GM21423 (cell line): ENCODE measurements around the gene TNFRSF11A.

Experiments
- ATAC-seq: cut with Tn5 transposase; IDR thresholded peaks from one replicate; pipeline ENCODE4 v1.9.1; 2021; ENCODE audit warnings: mild to moderate bottlenecking, moderate library complexity; ENCODE audit not compliant: unreplicated experiment

Gene TNFRSF11A

DNA sequence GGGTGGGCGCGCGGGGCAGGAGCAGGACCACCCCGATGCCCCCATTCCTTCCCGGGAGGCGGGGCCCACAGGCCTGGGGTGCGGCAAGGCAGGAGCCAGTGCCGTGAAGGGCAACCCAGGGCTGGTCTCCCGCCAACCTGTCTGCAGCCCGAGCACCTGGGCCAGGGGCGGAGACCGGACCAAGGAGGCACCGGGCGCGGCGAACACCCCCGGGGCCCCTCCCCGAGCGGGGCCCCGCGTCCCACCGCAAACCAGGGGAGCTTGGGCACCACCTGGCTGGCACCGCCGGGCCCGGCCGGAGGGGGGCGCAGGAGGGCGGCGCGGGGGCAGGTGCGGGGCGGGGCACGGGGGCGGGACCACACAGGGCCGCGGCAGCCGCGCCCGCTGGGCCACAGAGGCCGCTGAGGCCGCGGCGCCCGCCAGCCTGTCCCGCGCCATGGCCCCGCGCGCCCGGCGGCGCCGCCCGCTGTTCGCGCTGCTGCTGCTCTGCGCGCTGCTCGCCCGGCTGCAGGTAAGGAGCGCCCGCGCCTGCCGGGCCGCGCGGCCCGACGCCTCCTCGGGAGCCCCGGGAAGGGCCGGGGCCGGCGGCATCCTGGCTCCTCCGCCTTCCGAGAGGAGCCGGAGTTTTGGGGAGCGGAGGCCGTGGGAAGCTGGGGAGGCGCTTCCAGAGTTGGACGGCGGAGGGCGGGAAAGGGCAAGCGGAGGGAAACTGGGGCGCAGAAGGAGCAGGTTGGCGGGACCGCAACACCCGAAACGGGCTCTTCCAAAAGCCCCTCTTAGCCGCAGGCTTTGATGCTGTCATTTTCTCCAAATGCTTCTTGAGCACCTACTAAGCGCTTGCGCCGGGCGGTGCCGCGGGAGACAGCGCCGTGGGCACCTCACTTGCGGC lies at the start of gene TNFRSF11A:
TNFRSF11A (plus strand) TSS at position 394 of the 889 bp plus-strand sequence; CDS start at position 437, 43 bp downstream.
- ATAC-seq, result peak; percentile 55

DNA sequence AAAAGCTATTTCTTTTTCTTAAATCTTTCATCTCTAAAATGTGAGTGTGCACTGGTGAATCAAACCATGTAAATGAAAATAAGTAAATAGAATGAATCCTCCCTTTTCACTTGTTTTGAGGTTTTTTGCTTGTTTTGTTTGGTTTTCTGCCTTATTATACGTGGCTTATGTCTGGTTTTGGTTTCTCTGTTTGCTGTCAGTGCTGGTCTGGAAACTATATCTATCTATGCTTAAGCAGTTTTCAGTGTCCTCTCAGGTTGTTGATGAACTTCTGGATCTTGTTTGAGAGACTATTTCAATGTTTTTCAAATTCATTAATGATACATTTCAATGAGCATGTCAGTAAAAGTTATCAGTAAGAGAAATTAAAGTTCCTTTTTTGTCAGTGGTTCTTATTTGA lies 48.1 kb upstream of the TNFRSF11A start:
- no peak for ATAC-seq

DNA sequence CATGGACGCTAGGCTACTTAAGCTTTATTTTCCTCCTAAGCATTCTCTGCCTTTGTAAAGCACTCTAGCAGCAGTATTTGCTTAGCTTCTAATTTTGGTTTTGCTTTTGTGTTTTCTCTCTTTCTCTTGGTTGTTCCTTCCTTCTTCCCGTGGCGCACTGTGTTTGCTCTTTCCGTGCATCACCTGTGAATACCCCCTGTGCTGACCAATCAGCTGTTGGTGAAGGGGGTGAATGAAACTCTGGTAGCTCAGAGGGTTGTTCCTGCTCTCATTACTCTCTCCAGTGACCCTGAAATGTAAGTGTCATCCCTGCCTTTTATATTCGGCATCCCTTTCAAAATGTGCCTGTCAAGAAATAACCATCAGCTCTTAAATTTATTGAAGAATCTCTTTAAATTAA lies 45.5 kb upstream of the TNFRSF11A start:
- ATAC-seq, result no peak

DNA sequence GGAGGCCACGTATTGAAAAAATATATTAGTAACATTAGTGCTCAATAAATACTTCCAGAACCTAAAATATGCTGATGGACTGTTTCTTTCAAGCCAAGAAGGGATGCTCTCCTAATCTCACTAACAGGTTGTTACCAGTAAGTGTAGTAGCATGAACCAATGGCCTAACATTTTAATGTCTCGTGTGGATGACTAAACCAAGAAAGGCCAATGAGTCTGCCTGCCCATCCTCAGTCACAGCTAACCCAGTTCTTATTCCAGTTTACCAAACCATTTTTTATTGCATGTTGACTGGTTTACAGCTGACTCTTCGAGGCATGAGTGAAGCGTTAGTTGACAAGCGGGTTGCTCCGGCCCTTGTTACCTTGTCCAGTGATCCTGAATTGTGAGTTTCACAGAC lies 45.1 kb upstream of the TNFRSF11A start:
- no peak for ATAC-seq

- no peak for ATAC-seq
Measured at GRCh38 chr18:62280786-62281185, 44.3 kb upstream of the TNFRSF11A start.

DNA sequence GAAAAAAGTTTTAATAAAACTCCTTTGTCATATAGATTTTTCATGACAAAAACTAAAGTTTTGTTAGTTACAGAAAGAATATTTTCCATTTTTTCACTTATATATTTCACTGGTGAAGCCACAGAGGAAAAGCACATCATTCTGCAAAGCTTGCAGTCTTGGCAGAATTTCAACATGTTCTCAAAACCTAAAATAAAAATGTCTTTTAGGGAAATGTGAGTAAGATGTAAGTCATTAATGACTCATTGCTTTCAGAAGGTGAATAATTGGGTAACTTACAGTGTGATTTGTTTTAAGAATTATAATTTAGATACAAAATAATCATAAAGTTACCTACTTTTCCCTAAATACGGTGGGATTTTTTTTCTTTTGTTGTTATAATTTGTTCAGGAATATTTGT lies 43.4 kb upstream of the TNFRSF11A start:
- ATAC-seq, result no peak

- ATAC-seq, result no peak
Measured at GRCh38 chr18:62282188-62282629, 42.9 kb upstream of the TNFRSF11A start.

GRCh38 chr18:62284637-62285036 lies 40.5 kb upstream of the TNFRSF11A start:
- ATAC-seq, result no peak

DNA sequence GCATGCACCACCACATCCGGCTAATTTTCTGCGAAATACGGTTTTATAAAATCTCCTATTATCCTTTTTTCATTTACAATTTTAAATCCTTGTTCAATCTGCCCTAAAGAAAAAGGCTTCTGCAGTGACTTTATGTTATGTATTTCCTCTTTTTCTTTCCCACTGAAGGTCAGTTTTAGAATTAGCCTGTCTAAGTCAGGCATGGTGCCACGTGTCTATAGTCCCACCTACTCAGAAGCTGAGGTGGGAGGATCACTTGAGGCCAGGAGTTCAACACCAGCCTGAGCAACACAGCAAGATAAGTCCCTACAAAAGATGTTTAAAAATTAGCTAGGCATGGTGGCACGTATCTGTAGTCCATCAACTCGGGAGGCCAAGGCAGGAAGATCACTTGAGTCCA lies 39.8 kb upstream of the TNFRSF11A start:
- ATAC-seq, result no peak

DNA sequence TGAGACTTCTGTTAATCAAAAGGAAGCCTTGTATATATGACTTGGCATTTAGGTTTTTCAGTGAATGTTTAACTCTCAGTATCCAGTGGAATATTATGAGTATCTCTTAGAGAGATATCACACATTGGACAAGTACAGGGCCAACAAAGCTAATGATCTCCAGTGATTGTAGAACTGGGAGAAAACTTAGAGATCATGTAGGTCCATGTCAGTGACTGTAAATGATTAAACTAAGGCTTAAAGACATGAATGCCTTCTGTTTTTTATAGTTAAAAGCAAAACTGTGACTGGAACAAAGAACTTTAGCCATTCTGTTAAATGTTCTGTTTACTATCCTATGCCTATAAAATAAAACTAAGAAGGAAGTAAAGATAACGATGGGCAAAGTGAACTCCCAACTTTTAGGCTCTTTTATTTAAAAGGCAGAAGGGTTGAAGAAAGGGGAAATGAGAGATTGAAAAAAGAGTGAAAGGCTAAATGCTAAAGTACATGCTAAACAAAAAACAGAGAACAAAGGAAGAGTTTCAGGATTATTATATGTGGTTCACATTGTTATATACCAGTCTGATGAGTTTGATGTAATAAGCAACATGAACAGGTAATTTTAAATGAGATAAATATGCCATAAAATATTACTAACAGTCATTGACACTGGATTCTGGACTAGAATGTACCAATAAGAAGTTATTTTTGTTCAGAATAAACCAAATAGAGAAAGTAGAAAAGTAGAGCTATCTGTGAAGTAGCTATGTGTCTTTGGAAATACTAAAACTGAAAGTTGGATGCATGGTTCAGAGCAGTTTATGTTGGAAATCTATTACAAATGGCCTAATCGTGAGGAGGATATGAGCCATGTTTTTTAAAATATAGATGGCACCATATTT lies 37.1 kb upstream of the TNFRSF11A start:
- peak; percentile 50 for ATAC-seq

DNA sequence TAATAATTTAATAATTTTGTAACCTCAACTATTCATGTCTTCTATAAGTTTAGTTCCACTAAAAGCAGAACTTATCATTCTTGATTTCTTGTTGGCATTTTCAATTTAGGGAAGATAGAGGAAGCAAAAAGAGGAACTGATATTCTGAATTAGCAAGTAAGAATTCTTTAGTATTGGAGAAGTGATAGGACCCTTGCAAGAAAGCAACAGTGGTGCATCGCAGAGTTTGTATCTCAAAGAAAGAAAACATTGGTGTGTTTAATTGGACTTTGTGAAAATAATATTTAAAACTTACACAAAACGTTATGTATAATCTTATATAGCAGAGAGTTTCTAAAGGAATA lies 36.5 kb upstream of the TNFRSF11A start:
- peak; percentile 65 for ATAC-seq

DNA sequence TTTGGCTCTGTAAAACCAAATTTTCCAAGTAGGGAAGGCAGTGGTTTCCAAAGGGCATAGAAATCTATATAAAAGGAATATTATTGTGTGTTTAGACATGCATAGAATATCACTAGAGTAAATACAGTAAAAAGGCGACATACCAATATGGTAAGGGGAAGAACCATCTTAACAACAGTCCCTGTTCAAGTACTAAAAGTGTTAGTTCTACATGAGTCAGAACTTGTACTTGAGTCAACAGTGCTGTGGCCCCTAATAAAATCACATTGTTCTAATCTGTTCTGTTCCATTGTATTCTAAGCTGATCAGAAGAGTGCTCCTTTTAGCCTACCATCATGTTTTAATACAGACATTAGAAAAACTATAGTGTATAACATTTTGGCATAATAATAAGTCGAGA lies 36.1 kb upstream of the TNFRSF11A start:
- ATAC-seq, result peak; percentile 48

DNA sequence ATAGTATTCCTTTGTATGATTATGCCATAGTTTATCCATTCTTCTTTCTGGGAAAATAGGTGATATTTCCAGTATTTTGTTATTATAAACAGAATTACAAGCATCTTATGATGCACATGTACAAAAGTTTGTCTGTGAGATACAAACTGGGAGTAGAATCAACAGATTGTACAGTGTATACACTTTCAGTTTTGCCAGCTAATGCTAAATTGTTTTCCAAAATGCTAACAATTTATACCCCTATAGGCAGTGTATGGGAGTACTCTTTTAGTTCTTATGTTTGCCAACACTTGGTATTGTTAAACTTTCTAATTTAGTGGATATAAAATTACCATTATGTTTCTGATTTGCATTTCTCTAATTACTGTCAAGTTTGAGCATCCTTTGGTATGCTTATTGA lies 31.0 kb upstream of the TNFRSF11A start:
- no peak for ATAC-seq

DNA sequence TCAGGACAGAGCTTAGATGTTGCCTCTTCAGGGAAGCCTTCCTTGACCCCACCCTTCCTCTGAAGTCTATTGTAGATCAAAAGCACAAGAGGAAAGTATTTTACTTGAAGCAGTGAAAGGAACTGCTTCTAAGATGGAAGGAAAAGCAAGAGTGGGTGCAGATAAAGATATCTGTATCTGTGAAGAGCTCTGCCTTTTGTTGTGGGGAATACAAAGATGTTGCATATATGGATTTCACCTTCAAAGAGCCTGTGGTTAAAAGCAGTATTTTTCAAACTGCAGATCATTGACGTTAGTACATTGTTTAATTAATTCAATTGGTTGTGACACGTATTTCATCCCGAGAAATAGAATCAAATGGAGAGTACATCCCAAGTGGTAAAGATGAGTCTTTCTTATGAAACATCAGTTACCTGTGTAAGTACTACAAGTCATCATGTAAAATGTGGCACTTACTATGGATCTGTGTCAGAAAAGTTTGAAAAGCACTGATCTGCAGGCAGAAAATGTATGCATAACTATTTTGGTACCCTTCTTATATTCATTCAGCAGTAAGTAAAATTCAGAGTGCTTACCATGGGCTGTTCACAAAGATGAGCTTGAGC lies 24.6 kb upstream of the TNFRSF11A start:
- ATAC-seq, result no peak

DNA sequence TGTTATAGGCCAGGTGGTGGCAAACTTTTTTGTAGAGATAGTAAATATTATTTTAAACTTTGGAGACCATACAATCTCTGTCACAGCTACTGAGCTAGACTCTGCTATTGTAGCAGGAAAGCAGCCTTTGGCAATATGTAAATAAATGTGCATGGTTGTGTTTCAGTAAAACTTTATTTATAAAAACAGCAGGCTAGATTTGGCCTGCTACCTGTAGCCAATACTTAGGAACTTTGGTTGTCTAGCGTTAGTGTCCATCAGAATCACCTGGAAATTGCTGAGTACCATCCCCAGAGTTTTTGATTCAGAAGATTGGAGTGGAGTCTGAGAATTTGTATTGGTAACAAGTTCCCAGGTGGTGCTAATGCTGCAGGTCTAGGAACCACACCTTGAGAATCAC lies 23.8 kb upstream of the TNFRSF11A start:
- ATAC-seq, result no peak

DNA sequence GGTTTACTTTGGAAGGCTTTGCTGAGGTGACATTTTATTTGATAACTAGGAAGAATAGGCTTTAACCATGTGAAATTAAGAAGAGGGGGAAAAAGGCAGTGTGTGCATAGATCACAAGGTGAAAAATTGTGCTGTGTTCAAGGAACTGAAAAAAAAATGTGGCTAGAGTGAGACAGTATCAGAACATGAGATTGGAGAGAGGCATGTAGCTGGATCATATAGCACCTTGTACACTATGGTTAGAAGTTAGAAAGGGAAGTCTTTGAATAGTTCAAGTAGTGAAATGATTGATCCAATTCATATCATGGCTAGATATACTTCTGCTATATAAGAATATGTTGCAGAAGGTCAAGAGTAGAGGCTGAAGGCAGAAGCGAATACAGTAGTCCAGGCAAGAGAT lies 12.3 kb upstream of the TNFRSF11A start:
- no peak for ATAC-seq

- ATAC-seq, result no peak
Measured at GRCh38 chr18:62318228-62319180, 6.6 kb upstream of the TNFRSF11A start.

- no peak for ATAC-seq
Measured at GRCh38 chr18:62321201-62321600, 3.9 kb upstream of the TNFRSF11A start.

DNA sequence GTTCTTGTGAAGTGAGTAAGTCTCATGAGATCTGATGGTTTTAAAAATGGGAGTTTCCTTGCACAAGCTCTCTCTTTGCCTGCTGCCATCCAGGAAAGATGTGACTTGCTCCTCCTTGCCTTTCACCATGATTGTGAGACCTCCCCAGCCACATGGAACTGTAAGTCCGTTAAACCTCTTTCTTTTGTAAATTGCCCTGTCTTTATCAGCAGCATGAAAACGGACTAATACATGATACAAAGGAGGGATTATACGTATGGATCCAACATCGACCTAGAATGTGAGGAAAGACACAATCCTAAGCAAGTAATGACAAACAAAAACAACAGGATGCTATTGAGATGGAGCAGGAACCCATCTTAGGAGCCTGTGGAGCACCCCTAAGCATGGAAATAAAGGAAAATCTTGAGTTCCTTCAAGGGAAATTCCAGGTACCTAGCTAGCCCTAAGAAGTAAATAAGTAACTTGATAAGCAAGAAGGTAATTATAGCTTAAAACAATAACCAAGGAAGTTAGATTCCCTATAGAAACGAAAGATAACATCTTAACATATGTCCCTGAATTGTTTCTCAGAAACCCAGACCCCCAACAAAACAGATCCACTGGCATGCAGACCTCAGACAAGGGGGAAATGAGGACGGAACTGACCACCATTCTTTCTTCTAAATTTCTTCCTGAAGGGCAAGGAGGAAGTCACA lies 1.5 kb upstream of the TNFRSF11A start:
- ATAC-seq, result no peak
